Chondrocyte (in vitro differentiated cells): ENCODE results near the gene HOPX. TPM values are rescaled to one million over a fixed set of nuclear protein-coding genes. Genes with fewer than 3 reads are reported as not detected.
"Not testable (repeated sequence)": the region's sequence is repeated elsewhere in the genome, so short reads cannot be mapped to it uniquely, and the experiment has no call there.

ENCODE experiments used
- DNase-seq: peaks from one replicate; pipeline ENCODE4 v3.0.0; 2021; ENCODE audit warnings: mixed read lengths, low spot score
- H3K27ac Mint-ChIP-seq: one replicate; pipeline ENCODE4 v1.8.0; 2021; ENCODE audit warnings: mild to moderate bottlenecking, moderate library complexity, mixed read lengths; ENCODE audit not compliant: unreplicated experiment
- H3K27me3 Mint-ChIP-seq: 2 replicates; pipeline ENCODE4 v1.8.0; 2021; ENCODE audit warnings: low read depth, mixed read lengths
- H3K36me3 Mint-ChIP-seq: 2 replicates; pipeline ENCODE4 v1.8.0; 2021; ENCODE audit warnings: low read depth, mixed read lengths
- H3K4me1 Mint-ChIP-seq: 2 replicates; pipeline ENCODE4 v1.8.0; 2021; ENCODE audit warnings: low read depth, mild to moderate bottlenecking, mixed read lengths
- H3K4me3 Mint-ChIP-seq: one replicate; pipeline ENCODE4 v1.8.0; 2021; ENCODE audit warnings: mild to moderate bottlenecking, moderate library complexity, mixed read lengths; ENCODE audit not compliant: unreplicated experiment
- H3K9me3 Mint-ChIP-seq: 2 replicates; pipeline ENCODE4 v1.8.0; 2021; ENCODE audit warnings: low read depth, mixed read lengths
- CTCF ChIP-seq: fragments of 200-600 bp; sonication (generic); IDR thresholded peaks from 2 replicates; pipeline ENCODE4 v1.5.0; 2021; ENCODE audit warnings: antibody characterized with exemption, mild to moderate bottlenecking, moderate library complexity
- total RNA-seq: library from RNA; stranded (reverse); gene quantifications from 3 replicates; pipeline ENCODE4 v1.2.1, GENCODE V29; 2021

HOPX gene
- total RNA-seq, 1 donor from 2014 or later = 2.7 TPM

- Mint-ChIP-seq H3K27ac (no peak overlapping the region), H3K4me1 (peaks cover 30% of the 10 kb centered on the region), H3K27me3 (peaks cover 16% of the 10 kb centered on the region), H3K4me3 (no peak overlapping the region), H3K9me3 (peaks cover 2% of the 10 kb centered on the region), H3K36me3 (no peaks in the 10 kb centered on the region)
- TF ChIP-seq CTCF = no peak
- no peak for DNase-seq
Measured at GRCh38 chr4:56671373-56671772, 9.7 kb downstream of the HOPX start.

GRCh38 chr4:56668267-56668666 lies 12.8 kb downstream of the HOPX start:
- Mint-ChIP-seq H3K4me1 (peaks cover 30% of the 10 kb centered on the region), H3K27ac (no peak overlapping the region)

GRCh38 chr4:56667396-56667795 lies 13.7 kb downstream of the HOPX start:
- Mint-ChIP-seq H3K27me3 (peaks cover 36% of the 10 kb centered on the region), H3K4me1 (peaks cover 30% of the 10 kb centered on the region)
- H3K27ac Mint-ChIP-seq, H3K4me3 Mint-ChIP-seq, H3K9me3 Mint-ChIP-seq, H3K36me3 Mint-ChIP-seq, DNase-seq: not testable (repeated sequence)

More at GRCh38 chr4:56668267-56668666, 12.8 kb downstream of the HOPX start:
- Mint-ChIP-seq H3K9me3 (peaks cover 2% of the 10 kb centered on the region), H3K4me3 (no peak overlapping the region), H3K36me3 (no peaks in the 10 kb centered on the region), H3K27me3 (peaks cover 27% of the 10 kb centered on the region)
- TF ChIP-seq CTCF = peak; percentile 61
- no peak for DNase-seq

- H3K4me1 Mint-ChIP-seq = peaks cover 30% of the 10 kb centered on the region
- H3K27me3 Mint-ChIP-seq = peaks cover 44% of the 10 kb centered on the region
- TF ChIP-seq CTCF = no peak
- no peak overlapping the region for H3K4me3 Mint-ChIP-seq
- DNase-seq = no peak
- no peak overlapping the region for H3K27ac Mint-ChIP-seq
- H3K36me3 Mint-ChIP-seq = no peaks in the 10 kb centered on the region
- H3K9me3 Mint-ChIP-seq = peaks cover 2% of the 10 kb centered on the region
Measured at GRCh38 chr4:56666279-56666678, 14.8 kb downstream of the HOPX start.

GRCh38 chr4:56665781-56666180 lies 15.3 kb downstream of the HOPX start:
- H3K36me3 Mint-ChIP-seq = no peaks in the 10 kb centered on the region
- peaks cover 46% of the 10 kb centered on the region for H3K27me3 Mint-ChIP-seq
- no peak overlapping the region for H3K4me3 Mint-ChIP-seq
- peaks cover 30% of the 10 kb centered on the region for H3K4me1 Mint-ChIP-seq
- peaks cover 2% of the 10 kb centered on the region for H3K9me3 Mint-ChIP-seq
- TF ChIP-seq CTCF = no peak
- no peak for DNase-seq
- H3K27ac Mint-ChIP-seq = no peak overlapping the region

GRCh38 chr4:56662782-56663468 lies 18.2 kb downstream of the HOPX start:
- no peak overlapping the region for H3K4me3 Mint-ChIP-seq
- no peak for DNase-seq
- H3K9me3 Mint-ChIP-seq = no peaks in the 10 kb centered on the region
- peaks cover 61% of the 10 kb centered on the region for H3K27me3 Mint-ChIP-seq
- H3K4me1 Mint-ChIP-seq = peaks cover 35% of the 10 kb centered on the region
- no peaks in the 10 kb centered on the region for H3K36me3 Mint-ChIP-seq
- TF ChIP-seq CTCF = no peak
- H3K27ac Mint-ChIP-seq = no peak overlapping the region
